Activated naive CD8-positive, alpha-beta T cell treated with anti-CD3 and anti-CD28 coated beads, Interleukin-2, amount 50 U/mL, for 16 hours (primary cell): ENCODE measurements around the gene GABRB2.
"Not testable (repeated sequence)": the region's sequence is repeated elsewhere in the genome, so short reads cannot be mapped to it uniquely, and the experiment has no call there.

ENCODE experiments used
- DNase-seq: peaks from one replicate; pipeline ENCODE4 v3.0.0-alpha.2; 2020; ENCODE audit warnings: low read depth, low spot score

The GABRB2 gene

DNA sequence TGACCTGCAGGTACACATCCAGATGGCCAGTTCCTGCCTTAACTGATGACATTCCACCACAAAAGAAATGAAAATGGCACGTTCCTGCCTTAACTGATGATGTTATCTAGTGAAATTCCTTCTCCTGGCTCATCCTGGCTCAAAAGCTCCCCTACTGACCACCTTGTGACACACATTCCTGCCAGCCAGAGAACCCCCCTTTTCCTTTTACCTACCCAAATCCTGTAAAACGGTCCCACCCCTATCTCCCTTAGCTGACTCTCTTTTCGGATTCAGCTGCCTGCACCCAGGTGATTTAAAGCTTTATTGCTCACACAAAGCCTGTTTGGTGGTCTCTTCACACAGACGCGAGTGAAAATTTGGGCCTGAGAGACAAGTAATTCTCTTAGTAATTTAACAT lies 300.7 kb downstream of the GABRB2 start:
- not testable (repeated sequence) for DNase-seq
